SK-N-MC (cell line): ENCODE data around the gene SEMA3D.

Experiments
- DNase-seq: peaks from one replicate; pipeline ENCODE4 v3.0.0-alpha.2; 2011; ENCODE audit warnings: low read depth, low spot score
- H3K27ac ChIP-seq: fragments of 200-600 bp; sonication (generic); 2 replicates; pipeline ENCODE4 v1.5.1; 2016; ENCODE audit warnings: mixed run types
- H3K36me3 ChIP-seq: fragments of 200-600 bp; sonication (generic); 2 replicates; pipeline ENCODE4 v1.6.1; 2017; ENCODE audit warnings: antibody characterized with exemption, low read length, mixed read lengths; ENCODE audit not compliant: insufficient read depth
- H3K4me3 ChIP-seq: fragments of 200-600 bp; sonication (generic); 2 replicates; pipeline ENCODE4 v1.5.1; 2016
- H3K9ac ChIP-seq: fragments of 200-600 bp; sonication (generic); 2 replicates; pipeline ENCODE4 v1.8.0; 2017; ENCODE audit warnings: mixed run types, mixed read lengths; ENCODE audit not compliant: insufficient read length
- H3K9me3 ChIP-seq: fragments of 200-600 bp; sonication (generic); 2 replicates; pipeline ENCODE4 v1.6.1; 2017; ENCODE audit warnings: low read depth, mild to moderate bottlenecking, antibody characterized with exemption, low read length, moderate library complexity, mixed read lengths
- EZH2 ChIP-seq: fragments of 200-600 bp; sonication (generic); IDR thresholded peaks from one replicate; pipeline ENCODE4 v1.6.1; 2017; ENCODE audit warnings: antibody characterized with exemption
- FOXP2 ChIP-seq: optimal IDR thresholded peaks from 2 replicates; pipeline ENCODE3; 2011; ENCODE audit warnings: mild to moderate bottlenecking, moderate library complexity; ENCODE audit not compliant: insufficient read depth; ENCODE audit errors: extremely low read length, control extremely low read depth
- POLR2AphosphoS5 ChIP-seq: IDR thresholded peaks from 2 replicates; pipeline ENCODE4 v1.6.1; 2012; ENCODE audit warnings: mild to moderate bottlenecking, low read depth, low read length, borderline replicate concordance

SEMA3D gene

GRCh38 chr7:85191383-85191782 is 4.5 kb upstream of the SEMA3D start:
- DNase-seq, result no peak
- no peak overlapping the region for H3K4me3 ChIP-seq
- H3K27ac ChIP-seq, result no peak overlapping the region
- no peaks in the 10 kb centered on the region for H3K36me3 ChIP-seq
- H3K9me3 ChIP-seq, result no peaks in the 10 kb centered on the region
- TF ChIP-seq POLR2AphosphoS5, result no peak
- no peak for TF ChIP-seq EZH2
- TF ChIP-seq FOXP2, result no peak
- H3K9ac ChIP-seq, result no peak overlapping the region

- peak overlapping the region; percentile 63 for H3K9ac ChIP-seq
- no peak overlapping the region for H3K27ac ChIP-seq
- DNase-seq, result no peak
- H3K4me3 ChIP-seq, result peak overlapping the region; percentile 96
- TF ChIP-seq POLR2AphosphoS5 (no peak), FOXP2 (no peak), EZH2 (no peak)
- no peaks in the 10 kb centered on the region for H3K9me3 ChIP-seq
- no peaks in the 10 kb centered on the region for H3K36me3 ChIP-seq
Observed at GRCh38 chr7:85186083-85186520, 754 bp downstream of the SEMA3D start.

GRCh38 chr7:85185424-85186082 is 1.3 kb downstream of the SEMA3D start:
- H3K9me3 ChIP-seq, result no peaks in the 10 kb centered on the region
- H3K36me3 ChIP-seq, result no peaks in the 10 kb centered on the region
- peak overlapping the region; percentile 96 for H3K4me3 ChIP-seq
- TF ChIP-seq FOXP2 (no peak), POLR2AphosphoS5 (no peak), EZH2 (no peak)
- H3K27ac ChIP-seq, result no peak overlapping the region
- H3K9ac ChIP-seq, result peak overlapping the region; percentile 29
- DNase-seq, result no peak

- Histone ChIP-seq H3K4me3 (peak overlapping the region; percentile 96), H3K27ac (no peak overlapping the region), H3K36me3 (no peaks in the 10 kb centered on the region), H3K9ac (no peak overlapping the region), H3K9me3 (no peaks in the 10 kb centered on the region)
- no peak for TF ChIP-seq EZH2
- TF ChIP-seq POLR2AphosphoS5, result no peak
- TF ChIP-seq FOXP2, result no peak
- DNase-seq, result no peak
Observed at GRCh38 chr7:85184599-85185423, 2.0 kb downstream of the SEMA3D start.

- TF ChIP-seq EZH2 (no peak), FOXP2 (no peak), POLR2AphosphoS5 (no peak)
- H3K4me3 ChIP-seq, result no peak overlapping the region
- no peak for DNase-seq
- H3K9me3 ChIP-seq, result 0 out of 2 replicates have a peak, but pooled peaks cover 3% of the 10 kb centered on the region
- no peaks in the 10 kb centered on the region for H3K36me3 ChIP-seq
- H3K9ac ChIP-seq, result no peak overlapping the region
- H3K27ac ChIP-seq, result no peak overlapping the region
Observed at GRCh38 chr7:85183296-85183695, 3.6 kb downstream of the SEMA3D start.

- TF ChIP-seq FOXP2 (no peak), EZH2 (no peak), POLR2AphosphoS5 (no peak)
- no peak for DNase-seq
- Histone ChIP-seq H3K27ac (no peak overlapping the region), H3K9ac (no peak overlapping the region), H3K4me3 (no peak overlapping the region), H3K36me3 (no peaks in the 10 kb centered on the region), H3K9me3 (0 out of 2 replicates have a peak, but pooled peaks cover 3% of the 10 kb centered on the region)
Observed at GRCh38 chr7:85178531-85179298, 8.1 kb downstream of the SEMA3D start.

- Histone ChIP-seq H3K9ac (no peak overlapping the region), H3K36me3 (no peaks in the 10 kb centered on the region), H3K4me3 (no peak overlapping the region), H3K9me3 (0 out of 2 replicates have a peak, but pooled peaks cover 3% of the 10 kb centered on the region), H3K27ac (no peak overlapping the region)
- TF ChIP-seq EZH2, result no peak
- TF ChIP-seq FOXP2, result no peak
- no peak for TF ChIP-seq POLR2AphosphoS5
- no peak for DNase-seq
Observed at GRCh38 chr7:85177316-85177715, 9.5 kb downstream of the SEMA3D start.

GRCh38 chr7:85176197-85176596 is 10.7 kb downstream of the SEMA3D start:
- no peak overlapping the region for H3K9ac ChIP-seq
- TF ChIP-seq EZH2 (no peak), FOXP2 (no peak), POLR2AphosphoS5 (no peak)
- no peak for DNase-seq
- 0 out of 2 replicates have a peak, but pooled peaks cover 3% of the 10 kb centered on the region for H3K9me3 ChIP-seq
- H3K36me3 ChIP-seq, result no peaks in the 10 kb centered on the region
- H3K27ac ChIP-seq, result no peak overlapping the region
- no peak overlapping the region for H3K4me3 ChIP-seq
